ENCODE measurements around the gene DENND1A.

Gene DENND1A

DNA sequence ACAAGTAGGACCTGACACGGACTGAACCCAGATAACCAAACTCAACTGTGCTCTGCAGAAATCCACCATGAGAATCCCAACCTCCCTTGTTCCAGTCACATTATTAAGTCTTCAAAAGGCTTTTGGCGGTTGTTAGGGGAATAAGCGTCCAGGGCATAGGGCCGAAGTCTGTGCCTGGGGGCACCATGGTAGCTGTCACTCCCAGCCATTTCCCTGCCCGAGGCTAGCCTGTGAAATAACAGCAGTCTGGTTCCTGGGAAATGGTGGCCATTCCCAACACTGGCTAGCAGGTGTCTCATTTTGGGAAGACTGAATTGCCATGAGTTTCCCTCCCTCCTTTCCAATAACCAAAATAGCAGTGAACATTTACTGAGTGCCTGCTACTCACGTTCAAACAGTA lies 451.8 kb downstream of the DENND1A start:
- DNase-seq (ENCODE audit: low read depth in 1 of 2, low spot score in 1 of 2): no peak

DNA sequence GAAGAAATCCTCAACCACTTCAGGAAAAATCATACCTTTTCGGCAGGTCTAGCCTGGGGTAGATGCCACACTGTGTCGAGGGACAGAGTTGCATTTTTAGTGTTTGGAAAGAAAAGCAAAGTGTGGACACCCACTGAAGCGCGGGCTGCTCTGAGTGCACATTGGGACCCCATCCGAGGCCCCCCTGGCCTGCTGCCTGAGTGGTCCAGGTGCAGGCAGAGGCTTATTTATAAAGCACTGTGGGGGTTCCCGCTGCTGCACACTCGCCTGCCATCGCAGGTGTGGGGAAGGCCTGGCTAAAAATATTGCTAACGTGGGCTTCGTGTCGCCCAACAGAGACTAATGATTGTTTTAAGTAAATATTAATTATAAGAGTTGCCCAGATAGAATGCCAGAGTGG lies 454.5 kb downstream of the DENND1A start:
- no peak for DNase-seq (ENCODE audit: low read depth in 1 of 2, low spot score in 1 of 2)

DNA sequence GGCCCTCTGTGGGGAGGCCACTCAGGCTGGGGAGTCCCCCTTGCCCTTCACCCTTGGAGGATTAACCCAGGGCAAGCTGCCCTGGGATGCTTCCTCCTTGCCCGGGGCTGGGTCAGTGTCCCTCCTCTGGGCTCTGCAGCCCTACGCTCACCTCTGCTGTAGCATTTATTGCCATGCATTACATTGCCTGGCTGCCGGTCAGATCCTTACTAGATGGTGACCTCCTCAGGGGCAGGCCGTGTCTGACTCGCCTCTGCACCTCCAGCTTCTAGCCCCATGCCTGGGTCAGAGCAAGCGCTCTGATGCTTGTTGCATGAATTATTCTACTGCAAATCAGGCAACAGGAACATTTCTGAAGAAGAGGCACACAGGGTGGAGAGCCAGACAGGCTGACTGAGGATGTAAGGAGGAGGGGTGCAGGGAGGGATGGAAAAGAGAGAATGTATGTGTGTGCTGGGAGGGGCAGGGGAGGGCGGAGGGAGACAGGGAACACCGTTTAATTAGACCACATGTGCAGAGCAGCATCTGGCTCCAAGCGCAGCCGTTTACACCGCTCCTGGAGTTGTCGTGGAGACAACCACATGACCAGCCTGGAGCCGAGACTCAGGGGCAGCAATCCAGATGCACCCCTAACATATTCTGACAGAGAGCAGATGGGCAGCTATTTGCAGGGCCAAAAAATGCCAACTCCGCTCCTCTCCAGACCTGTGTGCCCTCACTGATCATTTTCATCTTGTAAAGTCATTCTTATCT lies 456.9 kb downstream of the DENND1A start:
- no peak for DNase-seq (ENCODE audit: low read depth in 1 of 2, low spot score in 1 of 2)

DNA sequence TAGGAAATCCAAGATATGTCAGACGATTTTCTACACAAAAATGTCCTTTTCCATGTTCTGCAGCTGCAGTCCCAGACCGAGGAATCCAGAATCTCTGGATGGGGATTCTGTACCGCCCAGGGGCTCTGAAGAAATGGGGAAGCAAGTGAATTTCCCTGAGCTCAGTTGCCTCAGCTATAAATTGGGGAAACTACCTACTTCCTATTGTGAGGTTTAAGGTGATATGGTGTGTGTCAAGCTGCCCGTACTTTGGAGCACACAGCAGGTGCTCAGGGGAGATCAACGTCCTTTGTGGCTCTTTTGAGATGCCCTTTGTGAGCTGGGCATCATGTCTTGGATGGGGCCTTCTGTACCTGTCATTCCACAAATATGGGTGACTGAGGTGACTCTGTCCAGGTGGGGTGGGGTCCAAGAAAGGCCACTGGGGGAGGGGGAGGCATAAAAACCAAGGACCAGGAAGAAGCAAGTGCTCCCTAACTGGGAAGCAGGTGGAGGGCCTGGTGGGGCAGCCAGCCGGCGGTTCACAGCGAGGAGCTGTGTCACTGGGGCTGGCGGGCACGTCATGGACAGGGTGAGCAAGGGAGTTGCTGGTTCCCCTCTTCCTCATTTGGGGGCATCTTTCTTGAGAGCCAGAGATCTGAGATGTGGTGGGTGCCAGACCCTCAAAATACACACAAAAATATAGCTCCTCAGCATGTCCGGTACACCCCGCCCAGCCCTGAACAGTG lies 457.9 kb downstream of the DENND1A start:
- no peak for DNase-seq (ENCODE audit: low read depth in 1 of 2, low spot score in 1 of 2)

GRCh38 chr9:123470991-123471770 lies 458.7 kb downstream of the DENND1A start:
- no peak for DNase-seq (ENCODE audit: low read depth in 1 of 2, low spot score in 1 of 2)

DNA sequence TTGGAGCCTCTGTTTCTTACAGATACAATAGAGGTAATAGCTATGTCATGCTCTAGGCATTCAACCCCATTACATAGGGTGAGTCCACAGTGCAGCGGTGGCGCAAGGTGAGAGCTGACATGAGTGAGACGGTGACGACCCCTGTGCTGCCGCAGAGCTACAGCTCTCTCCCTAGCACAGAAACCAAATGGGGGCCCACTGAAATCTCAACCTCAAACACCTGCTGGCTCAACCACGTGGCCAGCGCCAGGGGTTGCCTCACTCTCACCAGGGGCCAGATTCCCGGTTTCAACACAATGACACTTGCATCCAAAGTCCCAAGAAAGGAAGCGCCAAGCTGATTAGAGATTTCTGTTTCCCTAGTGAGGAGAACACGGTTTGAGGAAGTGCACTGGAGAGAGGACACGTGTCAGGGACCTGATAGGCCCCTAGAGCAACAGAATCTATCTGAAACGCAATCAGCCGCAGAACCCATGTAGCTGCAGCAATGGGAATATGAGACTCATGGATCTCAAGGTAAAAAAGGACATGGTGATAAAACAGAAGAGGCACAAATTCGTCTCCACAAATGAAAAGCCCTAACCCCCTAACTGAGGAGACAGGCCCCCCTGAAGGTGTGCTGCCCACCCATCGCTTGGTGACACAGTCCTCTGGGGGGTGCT lies 459.7 kb downstream of the DENND1A start:
- no peak for DNase-seq (ENCODE audit: low read depth in 1 of 2, low spot score in 1 of 2)

- no peak for DNase-seq (ENCODE audit: low read depth in 1 of 2, low spot score in 1 of 2)
Observed at GRCh38 chr9:123469282-123469681, 460.6 kb downstream of the DENND1A start.

GRCh38 chr9:123468541-123468940 lies 461.4 kb downstream of the DENND1A start:
- no peak for DNase-seq (ENCODE audit: low read depth in 1 of 2, low spot score in 1 of 2)

GRCh38 chr9:123465304-123465703 lies 464.6 kb downstream of the DENND1A start:
- no peak for DNase-seq (ENCODE audit: low read depth in 1 of 2, low spot score in 1 of 2)

DNA sequence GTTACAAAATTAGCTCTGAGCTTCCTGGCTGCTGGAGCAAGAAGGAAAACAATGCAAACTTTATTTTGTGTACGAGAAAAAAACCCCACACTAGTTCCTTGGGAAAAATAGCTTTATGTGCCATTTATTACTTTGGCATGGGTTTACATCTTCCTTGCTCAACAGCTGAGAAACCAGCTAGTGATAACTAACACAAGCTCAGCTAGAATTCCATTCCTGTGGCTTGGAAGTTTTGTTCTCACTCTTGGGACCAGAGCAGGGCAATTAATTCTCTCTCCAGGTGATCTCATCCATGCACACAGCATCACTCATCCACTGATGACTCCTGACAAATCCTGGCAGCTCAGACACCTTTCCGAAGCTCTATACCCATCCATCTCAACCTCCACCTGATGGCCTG lies 469.8 kb downstream of the DENND1A start:
- no peak for DNase-seq (ENCODE audit: low read depth in 1 of 2, low spot score in 1 of 2)

DNA sequence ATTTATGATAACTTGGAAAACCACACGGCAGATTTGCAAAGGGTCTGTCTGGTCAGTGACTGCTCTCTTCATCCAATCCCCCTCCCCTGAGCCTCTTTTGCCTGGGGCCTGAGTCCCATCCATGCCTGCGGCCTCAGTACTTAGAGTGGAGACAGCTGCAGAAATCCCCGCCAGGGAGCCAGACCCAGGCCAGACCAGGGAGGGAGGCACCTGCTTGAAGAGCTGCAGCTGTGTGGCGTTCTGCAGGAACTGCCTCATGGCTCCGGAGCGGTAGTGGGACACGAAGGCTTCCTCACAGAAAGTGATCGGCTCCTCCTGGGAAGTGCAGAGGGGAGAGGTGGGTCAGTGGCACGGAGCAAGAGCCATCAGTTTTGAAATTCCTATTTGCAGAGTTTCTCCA lies 472.3 kb downstream of the DENND1A start:
- no peak for DNase-seq (ENCODE audit: low read depth in 1 of 2, low spot score in 1 of 2)

- no peak for DNase-seq (ENCODE audit: low read depth in 1 of 2, low spot score in 1 of 2)
Observed at GRCh38 chr9:123456011-123456410, 473.9 kb downstream of the DENND1A start.

DNA sequence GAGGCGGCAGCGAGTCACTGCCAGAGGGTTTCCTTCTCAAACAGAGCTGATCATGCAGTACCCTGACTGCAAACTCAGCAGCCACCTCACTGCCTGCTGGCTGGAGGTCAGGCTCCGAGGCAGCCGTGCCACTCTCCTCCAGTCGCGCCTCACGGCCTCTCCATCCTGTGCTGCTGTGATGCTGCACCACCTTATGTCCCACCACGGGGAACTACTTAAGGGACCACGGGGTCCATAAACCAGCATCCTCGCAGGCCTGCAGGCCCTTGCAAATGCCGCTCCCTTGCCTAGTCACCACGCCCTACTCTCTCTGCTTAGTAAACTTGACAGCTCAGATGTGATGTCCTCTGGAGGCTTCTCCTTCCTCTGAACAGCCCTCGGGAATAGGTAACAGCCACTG lies 474.7 kb downstream of the DENND1A start:
- DNase-seq (ENCODE audit: low read depth in 1 of 2, low spot score in 1 of 2): no peak

- no peak for DNase-seq (ENCODE audit: low read depth in 1 of 2, low spot score in 1 of 2)
Observed at GRCh38 chr9:123454361-123454760, 475.6 kb downstream of the DENND1A start.

DNA sequence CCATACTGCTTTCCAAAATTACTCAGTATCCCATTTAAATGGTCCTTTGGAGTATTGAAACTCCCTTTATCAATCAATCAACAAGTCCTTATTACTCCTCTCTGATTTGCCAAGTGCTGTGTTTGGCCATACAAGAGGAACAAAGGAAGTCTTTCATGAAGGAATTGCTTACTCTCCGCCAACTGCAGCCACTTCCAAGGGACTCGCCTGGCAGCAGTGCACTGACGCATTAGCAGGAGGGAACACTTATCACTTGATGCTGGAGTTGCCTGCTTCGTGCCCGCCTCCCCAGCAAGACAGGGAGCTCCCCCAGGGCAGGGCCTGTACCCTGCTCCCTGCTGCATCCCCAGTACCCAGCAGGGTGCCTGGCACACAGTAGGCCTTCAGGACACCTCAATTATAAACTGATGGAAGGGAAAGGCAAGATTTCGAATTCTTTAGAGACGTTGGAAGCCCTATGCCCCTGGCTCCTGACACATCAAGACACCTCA lies 476.1 kb downstream of the DENND1A start:
- DNase-seq (ENCODE audit: low read depth in 1 of 2, low spot score in 1 of 2): no peak

GRCh38 chr9:123453076-123453667 lies 476.8 kb downstream of the DENND1A start:
- no peak for DNase-seq (ENCODE audit: low read depth in 1 of 2, low spot score in 1 of 2)

- DNase-seq (ENCODE audit: low read depth in 1 of 2, low spot score in 1 of 2): no peak
Observed at GRCh38 chr9:123450996-123451395, 478.9 kb downstream of the DENND1A start.

DNA sequence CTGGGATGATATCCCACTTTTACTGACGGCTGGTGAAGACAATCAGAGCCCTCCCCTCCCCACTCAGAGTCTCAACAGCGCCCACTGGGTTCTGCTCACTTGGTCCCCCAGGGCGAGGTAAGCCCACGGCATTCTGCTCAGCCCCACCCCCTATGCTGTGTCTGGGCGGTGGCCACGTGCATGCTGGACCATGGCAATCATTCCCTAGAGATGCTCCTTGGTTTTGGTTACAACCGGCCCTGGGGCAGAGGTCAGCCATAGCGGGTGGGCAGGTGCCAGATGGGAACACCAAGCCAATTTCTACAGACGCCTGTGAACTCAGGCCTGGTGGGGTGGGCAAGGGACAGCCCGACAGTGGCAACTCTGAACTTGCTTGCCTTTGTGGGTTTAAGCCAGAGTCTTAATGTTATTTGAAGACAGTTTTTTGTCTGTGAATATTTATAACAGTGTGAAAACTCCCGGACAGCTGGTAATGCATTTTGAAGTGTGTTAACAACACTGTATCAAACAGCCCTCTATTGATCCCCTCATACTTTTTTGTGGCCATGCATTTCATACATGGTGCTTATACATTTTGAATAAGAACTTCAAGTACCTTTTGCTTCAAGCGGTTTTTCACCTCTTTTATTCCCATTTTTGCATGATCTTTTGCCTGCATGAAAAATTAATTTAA lies 479.7 kb downstream of the DENND1A start:
- DNase-seq (ENCODE audit: low read depth in 1 of 2, low spot score in 1 of 2): no peak

GRCh38 chr9:123447934-123448646 lies 481.8 kb downstream of the DENND1A start:
- no peak for DNase-seq (ENCODE audit: low read depth in 1 of 2, low spot score in 1 of 2)

Measured in stimulated activated CD4-positive, alpha-beta T cell treated with anti-CD3 and anti-CD28 coated beads, Interleukin-15, amount 100 ng/mL, for 1 hour (primary cell).